HL-60 (cell line): ENCODE data around the gene KIAA1755.

Experiments
- DNase-seq, 2 experiments: peaks; one replicate each; pipeline ENCODE4 v3.0.0-alpha.2; 2010 to 2020; ENCODE audit warnings: low read depth in 1 of 2, low spot score in 1 of 2
- H3K27ac ChIP-seq: fragments of 250-450 bp; sonication (Bioruptor Pico); replicated peaks from 2 replicates; pipeline ENCODE4 v1.5.1; 2020; ENCODE audit warnings: mild to moderate bottlenecking, moderate library complexity
- H3K27me3 ChIP-seq: fragments of 250-450 bp; sonication (Bioruptor Pico); 2 replicates; pipeline ENCODE4 v1.5.1; 2021; ENCODE audit warnings: mild to moderate bottlenecking, moderate library complexity; ENCODE audit not compliant: insufficient read depth, poor library complexity, severe bottlenecking
- H3K4me3 ChIP-seq: replicated peaks from 2 replicates; pipeline ENCODE4 v1.5.1; 2011; ENCODE audit warnings: mild to moderate bottlenecking, control low read depth, low read length; ENCODE audit not compliant: insufficient read depth
- GABPA ChIP-seq: IDR thresholded peaks from 2 replicates; pipeline ENCODE4 v1.6.1; 2012; ENCODE audit warnings: low read depth
- POLR2AphosphoS5 ChIP-seq: IDR thresholded peaks from 2 replicates; pipeline ENCODE4 v1.6.1; 2012; ENCODE audit warnings: low read depth
- SPI1 ChIP-seq: IDR thresholded peaks from 2 replicates; pipeline ENCODE4 v1.6.1; 2012; ENCODE audit warnings: low read depth, mild to moderate bottlenecking, borderline replicate concordance
- TF ChIP-seq, protein P1 (sequence below): IDR thresholded peaks from one replicate; pipeline ENCODE4 v1.5.1; 2011; ENCODE audit warnings: low read length, control low read depth, inconsistent platforms; ENCODE audit not compliant: insufficient read depth
- TF ChIP-seq, protein P2 (sequence below): IDR thresholded peaks from 2 replicates; pipeline ENCODE4 v1.6.1; 2012; ENCODE audit warnings: low read depth; ENCODE audit not compliant: insufficient replicate concordance

KIAA1755 gene

DNA sequence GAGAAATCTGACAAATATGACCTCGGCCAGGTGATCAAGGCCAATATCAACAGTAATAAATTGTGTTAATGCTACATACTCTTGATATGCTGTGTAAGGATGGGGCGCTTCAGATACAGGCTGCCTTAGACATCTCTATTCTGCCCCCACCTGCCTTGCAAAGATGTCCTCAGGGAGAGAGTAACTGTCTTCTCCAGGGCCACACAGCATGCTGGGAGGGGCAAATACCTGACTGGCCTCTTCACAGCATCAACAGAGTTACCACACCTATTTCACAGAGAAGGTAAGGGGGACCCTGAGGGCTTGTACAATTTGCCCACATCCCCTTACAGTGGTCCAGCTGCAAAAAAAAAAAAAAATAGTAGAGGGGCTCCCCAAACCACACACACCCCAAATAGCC is 17.2 kb upstream of the KIAA1755 start:
- Histone ChIP-seq H3K27ac (no peak overlapping the region), H3K4me3 (no peak overlapping the region), H3K27me3 (no peaks in the 10 kb centered on the region)
- TF ChIP-seq POLR2AphosphoS5, result no peak
- no peak for TF ChIP-seq GABPA
- TF ChIP-seq, protein P1, sequence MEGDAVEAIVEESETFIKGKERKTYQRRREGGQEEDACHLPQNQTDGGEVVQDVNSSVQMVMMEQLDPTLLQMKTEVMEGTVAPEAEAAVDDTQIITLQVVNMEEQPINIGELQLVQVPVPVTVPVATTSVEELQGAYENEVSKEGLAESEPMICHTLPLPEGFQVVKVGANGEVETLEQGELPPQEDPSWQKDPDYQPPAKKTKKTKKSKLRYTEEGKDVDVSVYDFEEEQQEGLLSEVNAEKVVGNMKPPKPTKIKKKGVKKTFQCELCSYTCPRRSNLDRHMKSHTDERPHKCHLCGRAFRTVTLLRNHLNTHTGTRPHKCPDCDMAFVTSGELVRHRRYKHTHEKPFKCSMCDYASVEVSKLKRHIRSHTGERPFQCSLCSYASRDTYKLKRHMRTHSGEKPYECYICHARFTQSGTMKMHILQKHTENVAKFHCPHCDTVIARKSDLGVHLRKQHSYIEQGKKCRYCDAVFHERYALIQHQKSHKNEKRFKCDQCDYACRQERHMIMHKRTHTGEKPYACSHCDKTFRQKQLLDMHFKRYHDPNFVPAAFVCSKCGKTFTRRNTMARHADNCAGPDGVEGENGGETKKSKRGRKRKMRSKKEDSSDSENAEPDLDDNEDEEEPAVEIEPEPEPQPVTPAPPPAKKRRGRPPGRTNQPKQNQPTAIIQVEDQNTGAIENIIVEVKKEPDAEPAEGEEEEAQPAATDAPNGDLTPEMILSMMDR, result no peak
- TF ChIP-seq, protein P2, sequence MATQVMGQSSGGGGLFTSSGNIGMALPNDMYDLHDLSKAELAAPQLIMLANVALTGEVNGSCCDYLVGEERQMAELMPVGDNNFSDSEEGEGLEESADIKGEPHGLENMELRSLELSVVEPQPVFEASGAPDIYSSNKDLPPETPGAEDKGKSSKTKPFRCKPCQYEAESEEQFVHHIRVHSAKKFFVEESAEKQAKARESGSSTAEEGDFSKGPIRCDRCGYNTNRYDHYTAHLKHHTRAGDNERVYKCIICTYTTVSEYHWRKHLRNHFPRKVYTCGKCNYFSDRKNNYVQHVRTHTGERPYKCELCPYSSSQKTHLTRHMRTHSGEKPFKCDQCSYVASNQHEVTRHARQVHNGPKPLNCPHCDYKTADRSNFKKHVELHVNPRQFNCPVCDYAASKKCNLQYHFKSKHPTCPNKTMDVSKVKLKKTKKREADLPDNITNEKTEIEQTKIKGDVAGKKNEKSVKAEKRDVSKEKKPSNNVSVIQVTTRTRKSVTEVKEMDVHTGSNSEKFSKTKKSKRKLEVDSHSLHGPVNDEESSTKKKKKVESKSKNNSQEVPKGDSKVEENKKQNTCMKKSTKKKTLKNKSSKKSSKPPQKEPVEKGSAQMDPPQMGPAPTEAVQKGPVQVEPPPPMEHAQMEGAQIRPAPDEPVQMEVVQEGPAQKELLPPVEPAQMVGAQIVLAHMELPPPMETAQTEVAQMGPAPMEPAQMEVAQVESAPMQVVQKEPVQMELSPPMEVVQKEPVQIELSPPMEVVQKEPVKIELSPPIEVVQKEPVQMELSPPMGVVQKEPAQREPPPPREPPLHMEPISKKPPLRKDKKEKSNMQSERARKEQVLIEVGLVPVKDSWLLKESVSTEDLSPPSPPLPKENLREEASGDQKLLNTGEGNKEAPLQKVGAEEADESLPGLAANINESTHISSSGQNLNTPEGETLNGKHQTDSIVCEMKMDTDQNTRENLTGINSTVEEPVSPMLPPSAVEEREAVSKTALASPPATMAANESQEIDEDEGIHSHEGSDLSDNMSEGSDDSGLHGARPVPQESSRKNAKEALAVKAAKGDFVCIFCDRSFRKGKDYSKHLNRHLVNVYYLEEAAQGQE, result no peak
- TF ChIP-seq SPI1, result no peak
- DNase-seq, result no peak

DNA sequence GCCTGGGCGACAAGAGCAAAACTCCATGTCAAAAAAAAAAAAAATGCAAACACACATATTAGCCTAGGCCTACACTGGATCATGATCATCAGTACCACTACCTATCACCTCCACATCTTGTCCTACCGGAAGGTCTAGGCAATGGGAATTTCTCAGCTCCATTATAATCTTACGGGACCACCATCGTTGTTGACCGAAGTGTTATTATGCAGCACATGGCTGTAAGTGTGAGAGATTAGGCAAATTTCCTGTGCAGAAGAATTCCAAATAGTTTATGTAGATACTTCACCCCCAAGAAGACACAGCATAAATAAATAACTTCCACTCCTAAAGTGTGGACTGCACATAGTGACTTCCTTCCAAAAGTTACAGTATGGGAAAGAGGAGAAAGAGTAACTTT is 16.8 kb upstream of the KIAA1755 start:
- TF ChIP-seq, protein P1, result no peak
- TF ChIP-seq POLR2AphosphoS5 (no peak), GABPA (no peak), SPI1 (no peak)
- TF ChIP-seq, protein P2, result no peak
- DNase-seq, result no peak
- no peaks in the 10 kb centered on the region for H3K27me3 ChIP-seq
- H3K27ac ChIP-seq, result no peak overlapping the region
- H3K4me3 ChIP-seq, result no peak overlapping the region

DNA sequence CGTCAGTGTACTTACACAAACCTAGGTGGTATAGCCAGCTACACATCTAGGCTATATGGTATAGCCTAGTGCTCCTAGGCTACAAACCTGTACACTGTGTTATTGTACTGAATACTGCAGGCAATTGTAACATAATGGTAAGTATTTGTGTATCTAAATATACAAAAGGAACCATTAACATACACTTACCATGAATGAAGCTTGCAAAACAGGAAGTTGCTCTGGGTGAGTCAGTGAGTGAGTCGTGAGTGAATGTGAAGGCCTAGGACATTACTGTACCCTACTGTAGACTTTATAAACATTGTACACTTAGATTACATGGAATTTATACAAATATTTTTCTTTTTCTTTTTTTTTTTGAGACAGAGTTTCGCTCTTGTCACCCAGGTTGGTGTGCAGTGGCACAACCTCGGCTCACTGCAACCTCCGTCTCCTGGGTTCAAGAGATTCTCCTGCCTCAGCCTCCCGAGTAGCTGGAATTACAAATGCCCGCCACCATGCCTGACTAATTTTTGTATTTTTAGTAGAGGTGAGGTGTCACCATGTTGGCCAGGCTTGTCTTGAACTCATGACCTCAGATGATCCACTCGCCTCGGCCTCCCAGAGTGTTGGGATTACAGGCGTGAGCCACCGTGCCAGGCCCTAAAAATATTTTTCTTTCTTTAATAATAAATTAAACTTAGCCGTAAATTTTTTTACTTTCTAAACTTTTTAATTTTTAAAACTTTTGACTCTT is 15.4 kb upstream of the KIAA1755 start:
- peak in 1 of 2 experiments; percentile 76 for DNase-seq
- TF ChIP-seq, protein P1, result no peak
- TF ChIP-seq SPI1, result peak; percentile 43; the same call in 1 of the 2 replicates
- no peak for TF ChIP-seq GABPA
- TF ChIP-seq POLR2AphosphoS5, result no peak
- TF ChIP-seq, protein P2, result no peak
- Histone ChIP-seq H3K4me3 (no peak overlapping the region), H3K27ac (peak overlapping the region; percentile 32), H3K27me3 (no peaks in the 10 kb centered on the region)
